Small intestine (tissue), 16 donors: ENCODE data around the gene C6orf52. TPM values are rescaled to one million over a fixed set of nuclear protein-coding genes. Genes with fewer than 3 reads are reported as not detected.
"Not testable (repeated sequence)": the region's sequence is repeated elsewhere in the genome, so short reads cannot be mapped to it uniquely, and the experiment has no call there.

ENCODE experiments used
- DNase-seq, 2 donors: peaks; one replicate each; pipeline versions ENCODE4 v3.0.0 to v3.0.0-alpha.2; 2013
- FAIRE-seq: peaks from 2 replicates; lab custom pipeline; 2012; peaks lifted over from hg19 to GRCh38; lab: Jason Lieb, UNC
- H3K27ac ChIP-seq, 3 donors: one replicate each; pipeline ENCODE4 v1.5.1; 2013; ENCODE audit warnings: low read length in 2 of 3, mild to moderate bottlenecking in 2 of 3, control low read depth in 1 of 3, inconsistent platforms in 1 of 3, low read depth in 1 of 3, moderate library complexity in 1 of 3
- H3K27me3 ChIP-seq, 3 donors: one replicate each; pipeline ENCODE4 v1.6.1; 2013; ENCODE audit warnings: low read length in 3 of 3, inconsistent platforms in 1 of 3; ENCODE audit not compliant: control insufficient read depth in 3 of 3, insufficient read depth in 3 of 3
- H3K36me3 ChIP-seq, 3 donors: one replicate each; pipeline ENCODE4 v1.6.1; 2013; ENCODE audit warnings: low read length in 3 of 3, inconsistent platforms in 1 of 3, low read depth in 1 of 3, mild to moderate bottlenecking in 1 of 3, moderate library complexity in 1 of 3; ENCODE audit not compliant: control insufficient read depth in 3 of 3, insufficient read depth in 2 of 3
- H3K4me1 ChIP-seq, 3 donors: one replicate each; pipeline ENCODE4 v1.6.1; 2013; ENCODE audit warnings: low read length in 2 of 3, inconsistent platforms in 1 of 3, low read depth in 1 of 3, mild to moderate bottlenecking in 1 of 3, moderate library complexity in 1 of 3; ENCODE audit not compliant: control insufficient read depth in 3 of 3, insufficient read depth in 2 of 3
- H3K4me3 ChIP-seq, 3 donors: one replicate each; pipeline ENCODE4 v1.5.1; 2013; ENCODE audit warnings: low read length in 3 of 3, control low read depth in 1 of 3, inconsistent platforms in 1 of 3, low read depth in 1 of 3, mild to moderate bottlenecking in 1 of 3, moderate library complexity in 1 of 3
- H3K9me3 ChIP-seq, 2 donors: one replicate each; pipeline ENCODE4 v1.6.1; 2013; ENCODE audit warnings: low read depth in 1 of 2, low read length in 1 of 2; ENCODE audit not compliant: control insufficient read depth in 2 of 2, insufficient read depth in 1 of 2
- WGBS, 3 donors: extraction: QIAGEN DNeasy Blood & Tissue Kit; methylation state at CpG; one replicate each; pipeline ENCODE4 v1.1.7; 2013; 5-methylcytosine and 5-hydroxymethylcytosine counted together
- long read RNA-seq, 10 donors: transcript quantifications; one replicate each; lab custom pipeline, GENCODE V29; 2026
- polyA plus RNA-seq, 4 donors: library from polyadenylated mRNA; stranded (reverse) in 3 of 4; unstranded in 1 of 4; fragments of 200-250 nt in 3 of 4; fragments of 120-200 nt in 1 of 4; gene quantifications; one replicate each; pipeline versions ENCODE4 v1.2.1 to v1.2.3, GENCODE V29; 2013
- donor health status: healthy with polysubstance abuse.
- donor health status: control.
- donor health status: control.
- donor health status: Bipolar disorder and iron deficiency.
- donor health status: healthy.

C6orf52 gene
- polyA plus RNA-seq: 1 to 10 TPM; 1.6 to 7.8 (median 4.0) TPM
- long read RNA-seq, donor 1, transcript C6orf52-203 (4 exons, 493 nt): major isoform, 10 of 26 reads
- long read RNA-seq, donor 1, partial matches to known transcripts: 0 of 26 reads
- long read RNA-seq, donor 1, other reads (novel, unspliced or antisense): 15 of 26 reads
- long read RNA-seq, donor 2, partial matches to known transcripts: 0 of 2 reads
- long read RNA-seq, donor 2, other reads (novel, unspliced or antisense): 0 of 2 reads
- long read RNA-seq, donor 3, partial matches to known transcripts: 26 of 29 reads
- long read RNA-seq, donor 3, other reads (novel, unspliced or antisense): 0 of 29 reads
- long read RNA-seq, donor 4: 0 reads
- long read RNA-seq, donor 5: 0 reads
- long read RNA-seq, donor 6, partial matches to known transcripts: 0 of 4 reads
- long read RNA-seq, donor 6, other reads (novel, unspliced or antisense): 0 of 4 reads
- long read RNA-seq, donor 7: 0 reads
- long read RNA-seq, donor 8: 0 reads
- long read RNA-seq, donor 9, partial matches to known transcripts: 0 of 1 reads
- long read RNA-seq, donor 9, other reads (novel, unspliced or antisense): 0 of 1 reads
- long read RNA-seq, donor 10, partial matches to known transcripts: 0 of 1 reads
- long read RNA-seq, donor 10, other reads (novel, unspliced or antisense): 0 of 1 reads

GRCh38 chr6:10694302-10695085, at the start of gene C6orf52, which contains the start of gene PAK1IP1:
Gene C6orf52, minus strand, starts transcription at chr6:10694616. Its CDS starts 7,066 bp downstream, at chr6:10687550.
Gene PAK1IP1, plus strand, starts transcription at chr6:10694972. Its CDS starts 14 bp downstream, at chr6:10694986.
- FAIRE-seq: no peak

GRCh38 chr6:10743515-10743914, 49.1 kb upstream of the C6orf52 start:
- peaks cover 0 to 16% (median 0%) of the 10 kb centered on the region in 3 donors for H3K36me3 ChIP-seq
- H3K4me1 ChIP-seq: peaks cover 0 to 8% (median 0%) of the 10 kb centered on the region in 3 donors
- H3K4me3 ChIP-seq: no peak overlapping the region
- 83 to 86% (median 85%) methylated on average over 6 of the region's 6 CpGs for WGBS, 3 donors
- H3K27me3 ChIP-seq: no peaks in the 10 kb centered on the region
- FAIRE-seq (no peak), DNase-seq (no peak)
- H3K27ac ChIP-seq: no peak overlapping the region
- H3K9me3 ChIP-seq: no peaks in the 10 kb centered on the region

More at GRCh38 chr6:10694302-10695085, at the start of gene C6orf52, which contains the start of gene PAK1IP1:
- WGBS, 3 donors: 0% methylated on average over 52 to 53 of the region's 53 CpGs
- Histone ChIP-seq H3K36me3 (peaks cover 2 to 15% (median 3%) of the 10 kb centered on the region in 3 donors), H3K4me1 (peaks cover 3 to 13% (median 5%) of the 10 kb centered on the region in 3 donors), H3K27ac (peak within 1 kb of the TSS; percentile 84 to 99 (median 98)), H3K4me3 (peak within 1 kb of the TSS; percentile 79 to 99 (median 84)), H3K27me3 (no peaks in the 10 kb centered on the region), H3K9me3 (peaks cover 0 to 3% of the 10 kb centered on the region in 2 donors)
- peak; percentile 95 to 98 for DNase-seq

GRCh38 chr6:10742251-10742650, 47.8 kb upstream of the C6orf52 start:
- no peaks in the 10 kb centered on the region for H3K9me3 ChIP-seq
- DNase-seq (no peak), FAIRE-seq (no peak)
- peaks cover 0 to 16% (median 0%) of the 10 kb centered on the region in 3 donors for H3K36me3 ChIP-seq
- peaks cover 0 to 5% (median 0%) of the 10 kb centered on the region in 3 donors for H3K4me1 ChIP-seq
- H3K27ac ChIP-seq: no peak overlapping the region
- H3K4me3 ChIP-seq: no peak overlapping the region
- 95 to 97% (median 96%) methylated on average over 12 of the region's 12 CpGs for WGBS, 3 donors
- H3K27me3 ChIP-seq: no peaks in the 10 kb centered on the region

- not testable (repeated sequence) for DNase-seq, H3K27ac ChIP-seq, H3K4me1 ChIP-seq, FAIRE-seq, H3K9me3 ChIP-seq, H3K4me3 ChIP-seq, H3K27me3 ChIP-seq
- WGBS, 3 donors: 82 to 93% (median 90%) methylated on average over 4 of the region's 4 CpGs
- H3K36me3 ChIP-seq: peaks cover 0 to 16% (median 0%) of the 10 kb centered on the region in 3 donors
Observed at GRCh38 chr6:10741643-10742042, 47.2 kb upstream of the C6orf52 start.

GRCh38 chr6:10740061-10740460, 45.6 kb upstream of the C6orf52 start:
- peaks cover 0 to 16% (median 0%) of the 10 kb centered on the region in 3 donors for H3K36me3 ChIP-seq
- H3K4me3 ChIP-seq: no peak overlapping the region
- no peaks in the 10 kb centered on the region for H3K4me1 ChIP-seq
- FAIRE-seq: no peak
- no peak for DNase-seq
- H3K27ac ChIP-seq: no peak overlapping the region
- H3K27me3 ChIP-seq: no peaks in the 10 kb centered on the region
- H3K9me3 ChIP-seq: no peaks in the 10 kb centered on the region

GRCh38 chr6:10736731-10737130, 42.3 kb upstream of the C6orf52 start:
- no peak for DNase-seq
- no peak overlapping the region for H3K27ac ChIP-seq
- H3K4me3 ChIP-seq: no peak overlapping the region
- whole genome bisulfite sequencing, 3 donors: 83 to 92% (median 88%) methylated on average over 2 of the region's 2 CpGs
- H3K4me1 ChIP-seq: no peaks in the 10 kb centered on the region
- no peak for FAIRE-seq
- no peaks in the 10 kb centered on the region for H3K27me3 ChIP-seq
- peaks cover 0 to 24% (median 6%) of the 10 kb centered on the region in 3 donors for H3K36me3 ChIP-seq
- H3K9me3 ChIP-seq: peaks cover 0 to 2% of the 10 kb centered on the region in 2 donors

GRCh38 chr6:10733863-10734262, 39.4 kb upstream of the C6orf52 start:
- Histone ChIP-seq H3K4me1 (no peaks in the 10 kb centered on the region), H3K4me3 (no peak overlapping the region), H3K27me3 (no peaks in the 10 kb centered on the region), H3K27ac (no peak overlapping the region), H3K36me3 (peaks cover 0 to 33% (median 9%) of the 10 kb centered on the region in 3 donors), H3K9me3 (peaks cover 0 to 2% of the 10 kb centered on the region in 2 donors)
- FAIRE-seq: no peak
- WGBS, 3 donors: 93 to 100% (median 94%) methylated on average over 3 of the region's 3 CpGs
- DNase-seq: no peak
